ENCODE measurements around the gene MAT2A. TPM values are rescaled to one million over a fixed set of nuclear protein-coding genes. Genes with fewer than 3 reads are reported as not detected.
A peak's percentile ranks its signal among the peaks of the same experiment; 100 is the strongest.

The MAT2A gene
- total and polyA plus RNA-seq, 9 of the 15 experiments (the other 6 are each of a cell fraction or from before 2014, with no cell fraction given) = 130 to 1,027 (median 240) TPM

- 41% methylated on average over 5 of the region's 5 CpGs for WGBS (ENCODE audit: insufficient coverage, low coverage, missing lambda C conversion rate)
- Histone ChIP-seq H3K4me3 (no peak overlapping the region), H4K20me1 (replicated peaks; ENCODE audit: control insufficient read depth, insufficient read depth, low read length) (no peaks in the 10 kb centered on the region), H3K27me3 (ENCODE audit: control insufficient read depth in 2 of 2, insufficient read depth in 2 of 2, low read length in 2 of 2) (no peaks in the 10 kb centered on the region), H3K4me2 (ENCODE audit: insufficient read depth, low read length) (peak overlapping the region; percentile 47), H3K79me2 (ENCODE audit: control insufficient read depth, insufficient read depth, low read length) (peaks cover 21% of the 10 kb centered on the region), H3K9me1 (ENCODE audit: control insufficient read depth, insufficient read depth, low read length) (no peaks in the 10 kb centered on the region), H3K36me3 (ENCODE audit: control insufficient read depth, insufficient read depth, low read length) (peaks cover under 1% of the 10 kb centered on the region; the same call in 1 of the 3 replicates), H3K27ac (ENCODE audit: extremely low read depth, low read depth, low read length) (peak overlapping the region; percentile 22; the same call in 1 of the 3 replicates), H3K9me3 (replicated peaks; ENCODE audit: control insufficient read depth, insufficient read depth, low read depth, low read length) (no peaks in the 10 kb centered on the region), H2AFZ (ENCODE audit: low read depth, low read length) (peak overlapping the region; percentile 69), H3K9ac (ENCODE audit: insufficient read depth in 1 of 2, low read depth in 2 of 2, low read length in 2 of 2) (peak overlapping the region; percentile 4 to 21; a peak in 3 of 4 replicates), H3K4me1 (replicated peaks in 1 of 2; ENCODE audit: control insufficient read depth in 2 of 2, insufficient read depth in 2 of 2, low read length in 2 of 2) (peaks cover 10 to 18% of the 10 kb centered on the region in 2 experiments)
- ChIA-PET POLR2A (interaction anchor here (1.4 kb wide), 1 partner anchor 14 kb away, joined by 6 read pairs; the partner anchor contains the start of gene VAMP8), CTCF (ENCODE audit: low intra/inter-chr PET ratio) (no interaction called here)
- peak; percentile 51 for ATAC-seq
- BruUV-seq (replicated peaks) = no TSS peak
- intact Hi-C loops (cut with micrococcal nuclease) = no loop called here
- DNase-seq (ENCODE audit: extremely low read depth in 1 of 4, low spot score in 3 of 4) = peak in 1 of 4 experiments; percentile 38
- in situ Hi-C loops (cut with MboI) = no loop called here
- FAIRE-seq = no peak
- TF ChIP-seq ZNF212 (CRISPR knock-in tag; IDR thresholded peaks at IDR 0.05) (no peak), EHMT2 (IDR thresholded peaks at IDR 0.05) (peak; percentile 48; the same call in 1 of the 2 replicates), SRSF7 (optimal IDR thresholded peaks at IDR 0.05; ENCODE audit: low read depth, low read length) (no peak), ELK1 (CRISPR knock-in tag; IDR thresholded peaks at IDR 0.05) (no peak), CCNT2 (IDR thresholded peaks at IDR 0.05; ENCODE audit: borderline replicate concordance, extremely low read depth, insufficient read length, low read depth, low read length) (no peak), TOE1 (IDR thresholded peaks at IDR 0.05; ENCODE audit: borderline replicate concordance) (peak; percentile 53; the same call in 1 of the 2 replicates), TOE1 (CRISPR knock-in tag; IDR thresholded peaks at IDR 0.05; ENCODE audit: borderline replicate concordance, low read depth) (no peak), ETV1 (tag; conservative IDR thresholded peaks at IDR 0.05; ENCODE audit: low read depth) (no peak), CEBPB (tag; IDR thresholded peaks at IDR 0.05) (peak; percentile 78), RBM17 (IDR thresholded peaks at IDR 0.05; ENCODE audit: borderline replicate concordance, low read depth, low read length) (no peak), LCOR (CRISPR knock-in tag; IDR thresholded peaks at IDR 0.05) (no peak), NCOR1 (IDR thresholded peaks at IDR 0.05) (no peak), POLR2AphosphoS2 (IDR thresholded peaks at IDR 0.05; ENCODE audit: low read length) (no peak), PHF20 (IDR thresholded peaks at IDR 0.05; ENCODE audit: partially characterized antibody) (no peak), ZNF398 (CRISPR knock-in tag; IDR thresholded peaks at IDR 0.05) (no peak), ERF (CRISPR knock-in tag; IDR thresholded peaks at IDR 0.05) (no peak), RAD21 (CRISPR knock-in tag; conservative IDR thresholded peaks at IDR 0.05 in 1 of 2, IDR thresholded peaks at IDR 0.05 in 1 of 2) (no peak), ZBTB5 (IDR thresholded peaks at IDR 0.05) (no peak)
Observed at GRCh38 chr2:85564144-85564563, 25.2 kb downstream of the MAT2A start.

Data from K562 (cell line).